K562 (cell line): ENCODE data around the gene GOLGA6B. TPM values are rescaled to one million over a fixed set of nuclear protein-coding genes. Genes with fewer than 3 reads are reported as not detected.
A peak's percentile ranks its signal among the peaks of the same experiment; 100 is the strongest.

Experiments used
- HEY1 ChIP-seq: fragments of 250-450 bp; sonication (Bioruptor Pico); IDR thresholded peaks from 2 replicates; pipeline ENCODE4 v1.5.0; 2020; ENCODE audit warnings: mild to moderate bottlenecking, moderate library complexity, borderline replicate concordance
- HMG20A ChIP-seq: fragments of 450-650 bp; formaldehyde crosslinking; conservative IDR thresholded peaks from 2 replicates; pipeline ENCODE4 v1.4.0; 2020; ENCODE audit warnings: mild to moderate bottlenecking, mixed read lengths
- NFRKB ChIP-seq: fragments of 450-650 bp; IDR thresholded peaks from 2 replicates; pipeline ENCODE4 v1.6.1; 2016; ENCODE audit warnings: low read depth
- NR2C1 ChIP-seq, 2 experiments: fragments of 450-650 bp; IDR thresholded peaks; 2 replicates each; pipeline ENCODE4 v1.6.1; 2017; ENCODE audit warnings: mild to moderate bottlenecking in 2 of 2, antibody characterized with exemption in 1 of 2, inconsistent platforms in 1 of 2, missing compliant biosample characterization in 1 of 2, missing genetic modification characterization in 1 of 2
- PHF21A ChIP-seq: fragments of 450-650 bp; IDR thresholded peaks from 2 replicates; pipeline ENCODE4 v1.6.1; 2017; ENCODE audit warnings: low read depth, borderline replicate concordance
- RCOR1 ChIP-seq, 2 experiments: IDR thresholded peaks; 2 replicates each; pipeline ENCODE4 v1.6.1; 2012; ENCODE audit warnings: low read depth in 2 of 2, low read length in 2 of 2, borderline replicate concordance in 1 of 2, improper control_type of control experiment in 1 of 2
- THRAP3 ChIP-seq: fragments of 450-650 bp; IDR thresholded peaks from 2 replicates; pipeline ENCODE4 v1.6.1; 2016; ENCODE audit warnings: mild to moderate bottlenecking, inconsistent platforms, borderline replicate concordance
- polyA plus RNA-seq, 8 experiments: library from polyadenylated mRNA; depleted of rRNA in 4 of 8; stranded (reverse) in 5 of 8; unstranded in 3 of 8; fragments of >200 nt; fragmentation: Nextera tagmentation in 2 of 8; fragmentation: Illumina TruSeq in 1 of 8; extraction: Ambion mirVana in 2 of 8; extraction: Trizol in 1 of 8; gene quantifications; 2 replicates each; pipeline versions ENCODE4 v1.2.1 to v1.2.3, GENCODE V29; 2011 to 2014; ENCODE audit warnings: inconsistent platforms in 1 of 8, missing spikeins in 1 of 8
- total RNA-seq, 7 experiments: library from RNA; depleted of rRNA in 6 of 7; stranded (reverse); fragments of >200 nt in 6 of 7; fragmentation: Illumina TruSeq in 2 of 7; extraction: Trizol in 2 of 7; gene quantifications; 2 replicates each; pipeline versions ENCODE4 v1.2.1 to v1.2.3, GENCODE V29; 2011 to 2021; ENCODE audit warnings: low replicate concordance in 1 of 7
- TF ChIP-seq, protein P1 (sequence below), 3 experiments: fragments of 200-800 bp in 1 of 3; fragments of 250-450 bp in 1 of 3; fragments of 450-650 bp in 1 of 3; sonication (Bioruptor Pico) in 1 of 3; sonication (Bioruptor generic) in 1 of 3; formaldehyde crosslinking in 1 of 3; IDR thresholded peaks; 2 replicates each; pipeline versions ENCODE4 v1.6.1 to v1.8.0; 2016 to 2022; ENCODE audit warnings: mild to moderate bottlenecking in 2 of 3, missing genetic modification characterization in 2 of 3, missing compliant biosample characterization in 1 of 3, moderate library complexity in 1 of 3
- TF ChIP-seq, protein P2 (sequence below): sonication (generic); formaldehyde crosslinking; IDR thresholded peaks from 2 replicates; pipeline ENCODE4 v1.8.0; 2023; ENCODE audit warnings: mild to moderate bottlenecking, missing genetic modification reagents
- TF ChIP-seq, protein P3 (sequence below): fragments of 250-450 bp; sonication (Bioruptor Pico); IDR thresholded peaks from 2 replicates; pipeline ENCODE4 v1.5.0; 2020; ENCODE audit warnings: mild to moderate bottlenecking
- TF ChIP-seq, protein P4 (sequence below): sonication (generic); formaldehyde crosslinking; IDR thresholded peaks from 2 replicates; pipeline ENCODE4 v1.8.0; 2022; ENCODE audit warnings: mild to moderate bottlenecking, missing genetic modification reagents
- TF ChIP-seq, protein P5 (sequence below): fragments of 250-450 bp; sonication (Bioruptor Pico); IDR thresholded peaks from 2 replicates; pipeline ENCODE4 v1.9.0; 2021; ENCODE audit warnings: mild to moderate bottlenecking, inconsistent platforms

The GOLGA6B gene
- total and polyA plus RNA-seq, 9 of the 15 experiments (the other 6 are each of a cell fraction or from before 2014, with no cell fraction given) = not detected

DNA sequence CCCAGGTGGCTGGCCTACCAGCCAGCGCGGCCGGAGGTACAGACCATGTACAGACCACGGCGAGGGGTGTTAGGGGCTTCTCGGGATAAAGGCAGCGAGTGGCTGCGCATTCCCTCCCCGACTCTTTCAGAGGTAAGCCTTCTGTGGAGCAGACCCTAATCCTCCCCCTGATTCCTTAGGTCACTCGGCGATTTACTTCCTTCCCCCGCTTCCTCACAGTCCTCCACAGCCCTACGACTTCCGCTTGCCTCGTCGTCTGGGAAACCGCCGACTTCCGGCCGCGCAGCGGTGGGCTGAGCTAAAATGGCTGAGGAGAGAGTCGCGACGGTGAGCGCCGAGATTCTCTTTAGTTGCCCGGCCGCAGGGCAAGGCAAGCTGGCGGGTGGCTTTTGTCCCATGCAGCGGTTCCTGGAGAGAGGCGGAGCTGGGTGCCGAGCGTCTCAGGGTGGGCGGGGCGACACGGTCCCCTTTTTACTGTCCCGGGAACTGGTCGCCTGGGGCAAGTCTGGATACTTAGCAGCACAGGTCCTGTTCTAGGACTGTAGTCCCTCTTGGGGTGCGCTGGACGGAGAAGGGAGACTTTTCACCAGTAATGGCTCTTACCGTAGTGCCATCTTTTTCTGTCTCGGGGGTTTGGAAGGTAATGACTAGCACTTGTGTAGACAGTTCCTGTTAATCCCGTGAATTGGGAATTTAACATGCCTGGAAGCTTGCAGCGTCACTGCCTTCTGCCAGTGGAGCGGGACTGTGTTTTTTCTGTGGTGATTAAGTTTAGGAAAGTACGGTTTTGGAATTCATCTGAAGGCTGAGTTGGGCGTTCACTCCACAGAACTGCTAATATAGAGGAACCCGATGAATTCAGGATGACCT lies 31.7 kb downstream of the GOLGA6B start, which contains the start of the genes BBS4 and HIGD2B (continued):
- TF ChIP-seq, protein P1, sequence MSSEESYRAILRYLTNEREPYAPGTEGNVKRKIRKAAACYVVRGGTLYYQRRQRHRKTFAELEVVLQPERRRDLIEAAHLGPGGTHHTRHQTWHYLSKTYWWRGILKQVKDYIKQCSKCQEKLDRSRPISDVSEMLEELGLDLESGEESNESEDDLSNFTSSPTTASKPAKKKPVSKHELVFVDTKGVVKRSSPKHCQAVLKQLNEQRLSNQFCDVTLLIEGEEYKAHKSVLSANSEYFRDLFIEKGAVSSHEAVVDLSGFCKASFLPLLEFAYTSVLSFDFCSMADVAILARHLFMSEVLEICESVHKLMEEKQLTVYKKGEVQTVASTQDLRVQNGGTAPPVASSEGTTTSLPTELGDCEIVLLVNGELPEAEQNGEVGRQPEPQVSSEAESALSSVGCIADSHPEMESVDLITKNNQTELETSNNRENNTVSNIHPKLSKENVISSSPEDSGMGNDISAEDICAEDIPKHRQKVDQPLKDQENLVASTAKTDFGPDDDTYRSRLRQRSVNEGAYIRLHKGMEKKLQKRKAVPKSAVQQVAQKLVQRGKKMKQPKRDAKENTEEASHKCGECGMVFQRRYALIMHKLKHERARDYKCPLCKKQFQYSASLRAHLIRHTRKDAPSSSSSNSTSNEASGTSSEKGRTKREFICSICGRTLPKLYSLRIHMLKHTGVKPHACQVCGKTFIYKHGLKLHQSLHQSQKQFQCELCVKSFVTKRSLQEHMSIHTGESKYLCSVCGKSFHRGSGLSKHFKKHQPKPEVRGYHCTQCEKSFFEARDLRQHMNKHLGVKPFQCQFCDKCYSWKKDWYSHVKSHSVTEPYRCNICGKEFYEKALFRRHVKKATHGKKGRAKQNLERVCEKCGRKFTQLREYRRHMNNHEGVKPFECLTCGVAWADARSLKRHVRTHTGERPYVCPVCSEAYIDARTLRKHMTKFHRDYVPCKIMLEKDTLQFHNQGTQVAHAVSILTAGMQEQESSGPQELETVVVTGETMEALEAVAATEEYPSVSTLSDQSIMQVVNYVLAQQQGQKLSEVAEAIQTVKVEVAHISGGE (CRISPR knock-in tag; IDR thresholded peaks at IDR 0.05) = peak in 1 of 3 experiments; percentile 90; a peak in 2 of 6 replicates
- TF ChIP-seq HMG20A (CRISPR knock-in tag) (no peak), NR2C1 (IDR thresholded peaks at IDR 0.05) (peak; percentile 84), NR2C1 (tag; IDR thresholded peaks at IDR 0.05) (peak; percentile 85), NFRKB (peak; percentile 84; the same call in 1 of the 2 replicates), RCOR1 (IDR thresholded peaks at IDR 0.05; ENCODE audit: borderline replicate concordance in 1 of 2, low read depth in 2 of 2, low read length in 2 of 2) (peak in 1 of 2 experiments; percentile 51; a peak in 2 of 4 replicates), HEY1 (no peak), PHF21A (peak; percentile 76; the same call in 1 of the 2 replicates), THRAP3 (no peak)
- TF ChIP-seq, protein P2, sequence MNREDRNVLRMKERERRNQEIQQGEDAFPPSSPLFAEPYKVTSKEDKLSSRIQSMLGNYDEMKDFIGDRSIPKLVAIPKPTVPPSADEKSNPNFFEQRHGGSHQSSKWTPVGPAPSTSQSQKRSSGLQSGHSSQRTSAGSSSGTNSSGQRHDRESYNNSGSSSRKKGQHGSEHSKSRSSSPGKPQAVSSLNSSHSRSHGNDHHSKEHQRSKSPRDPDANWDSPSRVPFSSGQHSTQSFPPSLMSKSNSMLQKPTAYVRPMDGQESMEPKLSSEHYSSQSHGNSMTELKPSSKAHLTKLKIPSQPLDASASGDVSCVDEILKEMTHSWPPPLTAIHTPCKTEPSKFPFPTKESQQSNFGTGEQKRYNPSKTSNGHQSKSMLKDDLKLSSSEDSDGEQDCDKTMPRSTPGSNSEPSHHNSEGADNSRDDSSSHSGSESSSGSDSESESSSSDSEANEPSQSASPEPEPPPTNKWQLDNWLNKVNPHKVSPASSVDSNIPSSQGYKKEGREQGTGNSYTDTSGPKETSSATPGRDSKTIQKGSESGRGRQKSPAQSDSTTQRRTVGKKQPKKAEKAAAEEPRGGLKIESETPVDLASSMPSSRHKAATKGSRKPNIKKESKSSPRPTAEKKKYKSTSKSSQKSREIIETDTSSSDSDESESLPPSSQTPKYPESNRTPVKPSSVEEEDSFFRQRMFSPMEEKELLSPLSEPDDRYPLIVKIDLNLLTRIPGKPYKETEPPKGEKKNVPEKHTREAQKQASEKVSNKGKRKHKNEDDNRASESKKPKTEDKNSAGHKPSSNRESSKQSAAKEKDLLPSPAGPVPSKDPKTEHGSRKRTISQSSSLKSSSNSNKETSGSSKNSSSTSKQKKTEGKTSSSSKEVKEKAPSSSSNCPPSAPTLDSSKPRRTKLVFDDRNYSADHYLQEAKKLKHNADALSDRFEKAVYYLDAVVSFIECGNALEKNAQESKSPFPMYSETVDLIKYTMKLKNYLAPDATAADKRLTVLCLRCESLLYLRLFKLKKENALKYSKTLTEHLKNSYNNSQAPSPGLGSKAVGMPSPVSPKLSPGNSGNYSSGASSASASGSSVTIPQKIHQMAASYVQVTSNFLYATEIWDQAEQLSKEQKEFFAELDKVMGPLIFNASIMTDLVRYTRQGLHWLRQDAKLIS (CRISPR knock-in tag) = peak; percentile 63; the same call in 1 of the 2 replicates
- TF ChIP-seq, protein P3, sequence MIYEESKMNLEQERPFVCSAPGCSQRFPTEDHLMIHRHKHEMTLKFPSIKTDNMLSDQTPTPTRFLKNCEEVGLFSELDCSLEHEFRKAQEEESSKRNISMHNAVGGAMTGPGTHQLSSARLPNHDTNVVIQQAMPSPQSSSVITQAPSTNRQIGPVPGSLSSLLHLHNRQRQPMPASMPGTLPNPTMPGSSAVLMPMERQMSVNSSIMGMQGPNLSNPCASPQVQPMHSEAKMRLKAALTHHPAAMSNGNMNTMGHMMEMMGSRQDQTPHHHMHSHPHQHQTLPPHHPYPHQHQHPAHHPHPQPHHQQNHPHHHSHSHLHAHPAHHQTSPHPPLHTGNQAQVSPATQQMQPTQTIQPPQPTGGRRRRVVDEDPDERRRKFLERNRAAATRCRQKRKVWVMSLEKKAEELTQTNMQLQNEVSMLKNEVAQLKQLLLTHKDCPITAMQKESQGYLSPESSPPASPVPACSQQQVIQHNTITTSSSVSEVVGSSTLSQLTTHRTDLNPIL (CRISPR knock-in tag) = no peak
- TF ChIP-seq, protein P4, sequence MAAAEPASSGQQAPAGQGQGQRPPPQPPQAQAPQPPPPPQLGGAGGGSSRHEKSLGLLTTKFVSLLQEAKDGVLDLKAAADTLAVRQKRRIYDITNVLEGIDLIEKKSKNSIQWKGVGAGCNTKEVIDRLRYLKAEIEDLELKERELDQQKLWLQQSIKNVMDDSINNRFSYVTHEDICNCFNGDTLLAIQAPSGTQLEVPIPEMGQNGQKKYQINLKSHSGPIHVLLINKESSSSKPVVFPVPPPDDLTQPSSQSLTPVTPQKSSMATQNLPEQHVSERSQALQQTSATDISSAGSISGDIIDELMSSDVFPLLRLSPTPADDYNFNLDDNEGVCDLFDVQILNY (CRISPR knock-in tag) = 0 out of 2 replicates have a peak, but pooled peaks have one; percentile 38
- TF ChIP-seq, protein P5, sequence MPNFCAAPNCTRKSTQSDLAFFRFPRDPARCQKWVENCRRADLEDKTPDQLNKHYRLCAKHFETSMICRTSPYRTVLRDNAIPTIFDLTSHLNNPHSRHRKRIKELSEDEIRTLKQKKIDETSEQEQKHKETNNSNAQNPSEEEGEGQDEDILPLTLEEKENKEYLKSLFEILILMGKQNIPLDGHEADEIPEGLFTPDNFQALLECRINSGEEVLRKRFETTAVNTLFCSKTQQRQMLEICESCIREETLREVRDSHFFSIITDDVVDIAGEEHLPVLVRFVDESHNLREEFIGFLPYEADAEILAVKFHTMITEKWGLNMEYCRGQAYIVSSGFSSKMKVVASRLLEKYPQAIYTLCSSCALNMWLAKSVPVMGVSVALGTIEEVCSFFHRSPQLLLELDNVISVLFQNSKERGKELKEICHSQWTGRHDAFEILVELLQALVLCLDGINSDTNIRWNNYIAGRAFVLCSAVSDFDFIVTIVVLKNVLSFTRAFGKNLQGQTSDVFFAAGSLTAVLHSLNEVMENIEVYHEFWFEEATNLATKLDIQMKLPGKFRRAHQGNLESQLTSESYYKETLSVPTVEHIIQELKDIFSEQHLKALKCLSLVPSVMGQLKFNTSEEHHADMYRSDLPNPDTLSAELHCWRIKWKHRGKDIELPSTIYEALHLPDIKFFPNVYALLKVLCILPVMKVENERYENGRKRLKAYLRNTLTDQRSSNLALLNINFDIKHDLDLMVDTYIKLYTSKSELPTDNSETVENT = 0 out of 2 replicates have a peak, but pooled peaks have one; percentile 22
